ACC112 (cell line): ENCODE measurements around the gene CACNA2D2.

Experiments
- H2AFZ ChIP-seq: fragments of 200-600 bp; sonication (generic); one replicate; pipeline ENCODE4 v1.6.0; 2017; ENCODE audit warnings: antibody characterized with exemption, low read length; ENCODE audit not compliant: unreplicated experiment
- H3K27ac ChIP-seq: fragments of 200-600 bp; sonication (generic); 2 replicates; pipeline ENCODE4 v1.5.1; 2014; ENCODE audit warnings: low read depth, mild to moderate bottlenecking, antibody characterized with exemption, low read length, moderate library complexity
- H3K27me3 ChIP-seq: fragments of 200-600 bp; sonication (generic); 2 replicates; pipeline ENCODE4 v1.6.1; 2014; ENCODE audit warnings: mild to moderate bottlenecking, antibody characterized with exemption, low read length, moderate library complexity, mixed read lengths; ENCODE audit not compliant: insufficient read depth
- H3K36me3 ChIP-seq: fragments of 200-600 bp; sonication (generic); 2 replicates; pipeline ENCODE4 v1.6.1; 2016; ENCODE audit warnings: mild to moderate bottlenecking, antibody characterized with exemption, low read length, moderate library complexity, mixed read lengths; ENCODE audit not compliant: insufficient read depth
- H3K4me1 ChIP-seq: fragments of 200-600 bp; sonication (generic); one replicate; pipeline ENCODE4 v1.6.1; 2016; ENCODE audit warnings: low read length, mixed read lengths; ENCODE audit not compliant: insufficient read depth, unreplicated experiment, control insufficient read depth
- H3K4me3 ChIP-seq: fragments of 200-600 bp; sonication (generic); 2 replicates; pipeline ENCODE4 v1.5.1; 2014; ENCODE audit warnings: mild to moderate bottlenecking, low read depth, low read length
- H3K79me2 ChIP-seq: fragments of 200-600 bp; sonication (generic); one replicate; pipeline ENCODE4 v1.6.0; 2016; ENCODE audit warnings: low read length; ENCODE audit not compliant: control insufficient read depth, unreplicated experiment, insufficient read depth

CACNA2D2 gene

DNA sequence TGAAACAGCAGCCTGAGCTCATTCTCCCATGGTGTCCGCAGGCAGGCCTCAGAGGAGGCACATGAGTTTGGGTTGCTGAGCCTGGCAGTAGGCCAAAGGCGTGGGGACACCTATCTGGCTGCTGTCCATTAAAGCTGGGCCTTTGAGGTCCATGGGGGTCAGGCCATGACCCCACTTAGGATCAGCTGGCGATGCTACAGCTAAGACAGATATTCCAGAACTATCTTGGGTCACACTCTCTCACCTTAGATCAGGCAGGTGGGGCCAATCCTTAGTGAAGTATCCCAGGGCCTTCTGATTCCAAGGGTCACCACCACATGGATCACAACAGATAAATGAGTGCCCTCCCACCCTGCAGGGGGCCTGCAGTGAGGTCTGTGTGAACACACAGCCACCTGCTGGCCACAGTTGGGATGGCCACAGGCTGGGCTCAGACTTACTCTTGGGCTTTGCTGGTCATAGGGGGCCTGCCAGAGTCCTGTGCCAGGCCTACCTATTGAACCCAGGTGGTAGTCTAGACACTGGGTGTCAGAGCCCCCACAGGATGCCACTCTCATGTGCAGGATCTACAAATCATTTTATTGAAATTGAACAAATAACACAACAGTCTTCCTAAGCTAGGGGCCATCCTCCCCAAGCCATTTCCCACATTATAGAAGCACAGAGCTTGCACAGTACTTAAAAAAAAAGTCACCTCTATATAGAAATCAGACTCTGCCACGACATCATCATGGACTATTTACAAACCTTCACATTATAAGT is 178.9 kb downstream of the CACNA2D2 start:
- H3K27ac ChIP-seq = no peak overlapping the region

DNA sequence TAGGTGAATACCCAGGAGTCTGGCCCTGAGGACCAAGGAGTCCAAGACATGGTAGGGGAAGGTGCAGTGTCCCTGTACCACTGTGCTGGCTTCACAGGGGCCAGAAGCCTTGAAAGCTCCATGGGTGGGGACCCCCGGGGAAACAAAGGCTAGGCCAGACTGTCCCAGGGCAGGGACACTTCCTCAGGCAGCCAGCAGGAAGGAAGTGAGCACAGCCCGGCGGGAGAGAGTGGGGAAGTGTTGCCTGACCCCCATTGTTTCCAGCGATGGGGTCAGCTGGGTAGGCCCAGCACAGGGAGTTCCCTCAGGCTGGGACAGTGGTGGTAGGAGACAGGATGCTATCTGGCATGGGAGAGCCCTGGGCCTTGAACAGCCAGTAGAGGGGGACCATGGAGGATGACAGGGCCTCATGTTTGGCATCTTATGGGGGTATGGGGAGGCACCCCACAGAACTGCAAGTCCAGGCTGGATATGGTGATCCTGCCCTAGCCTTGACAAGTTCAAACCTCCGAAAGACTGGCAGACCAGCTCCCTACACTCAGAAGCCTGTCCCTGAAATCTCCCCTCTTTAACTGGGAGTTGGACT is 179.7 kb downstream of the CACNA2D2 start:
- H3K36me3 ChIP-seq = peaks cover 7% of the 10 kb centered on the region; the same call in 1 of the 2 replicates
- peaks cover 32% of the 10 kb centered on the region for H3K79me2 ChIP-seq
- no peak overlapping the region for H2AFZ ChIP-seq
- H3K4me1 ChIP-seq = peaks cover 35% of the 10 kb centered on the region
- H3K27me3 ChIP-seq = no peaks in the 10 kb centered on the region
- no peak overlapping the region for H3K4me3 ChIP-seq
- no peak overlapping the region for H3K27ac ChIP-seq

More for the DNA sequence above, 178.9 kb downstream of the CACNA2D2 start:
- Histone ChIP-seq H3K4me3 (no peak overlapping the region), H3K4me1 (peaks cover 35% of the 10 kb centered on the region), H2AFZ (no peak overlapping the region), H3K27me3 (no peaks in the 10 kb centered on the region), H3K79me2 (peaks cover 23% of the 10 kb centered on the region), H3K36me3 (peaks cover under 1% of the 10 kb centered on the region; the same call in 1 of the 2 replicates)

DNA sequence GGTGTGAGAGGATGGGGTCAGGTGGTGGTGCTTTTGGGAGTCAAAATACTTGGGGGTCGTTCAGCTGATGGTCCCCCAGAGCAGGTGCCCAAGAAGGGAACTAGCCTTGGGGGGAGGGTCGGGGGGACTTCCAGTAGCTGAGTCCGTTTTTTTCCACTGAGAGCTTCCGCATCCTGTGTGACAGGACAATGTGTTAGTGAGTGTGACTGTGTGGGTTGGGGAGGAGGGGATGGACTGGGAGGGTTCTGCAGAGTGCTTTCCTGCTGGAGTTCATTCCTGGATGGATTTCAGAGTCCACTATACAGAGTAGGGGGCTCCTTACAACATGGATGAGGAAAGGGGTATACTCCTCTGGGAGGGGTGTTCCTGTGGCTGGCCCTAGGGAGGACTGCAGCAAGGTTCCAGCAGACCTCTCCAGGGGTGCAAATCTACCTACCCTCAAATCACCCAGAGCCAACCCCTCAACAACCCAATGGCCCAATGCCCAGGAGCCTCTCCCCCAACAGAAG is 180.3 kb downstream of the CACNA2D2 start:
- H2AFZ ChIP-seq = no peak overlapping the region
- peaks cover 35% of the 10 kb centered on the region for H3K4me1 ChIP-seq
- peaks cover 33% of the 10 kb centered on the region for H3K79me2 ChIP-seq
- no peak overlapping the region for H3K27ac ChIP-seq
- peaks cover 7% of the 10 kb centered on the region; the same call in 1 of the 2 replicates for H3K36me3 ChIP-seq
- no peak overlapping the region for H3K4me3 ChIP-seq
- H3K27me3 ChIP-seq = no peaks in the 10 kb centered on the region

DNA sequence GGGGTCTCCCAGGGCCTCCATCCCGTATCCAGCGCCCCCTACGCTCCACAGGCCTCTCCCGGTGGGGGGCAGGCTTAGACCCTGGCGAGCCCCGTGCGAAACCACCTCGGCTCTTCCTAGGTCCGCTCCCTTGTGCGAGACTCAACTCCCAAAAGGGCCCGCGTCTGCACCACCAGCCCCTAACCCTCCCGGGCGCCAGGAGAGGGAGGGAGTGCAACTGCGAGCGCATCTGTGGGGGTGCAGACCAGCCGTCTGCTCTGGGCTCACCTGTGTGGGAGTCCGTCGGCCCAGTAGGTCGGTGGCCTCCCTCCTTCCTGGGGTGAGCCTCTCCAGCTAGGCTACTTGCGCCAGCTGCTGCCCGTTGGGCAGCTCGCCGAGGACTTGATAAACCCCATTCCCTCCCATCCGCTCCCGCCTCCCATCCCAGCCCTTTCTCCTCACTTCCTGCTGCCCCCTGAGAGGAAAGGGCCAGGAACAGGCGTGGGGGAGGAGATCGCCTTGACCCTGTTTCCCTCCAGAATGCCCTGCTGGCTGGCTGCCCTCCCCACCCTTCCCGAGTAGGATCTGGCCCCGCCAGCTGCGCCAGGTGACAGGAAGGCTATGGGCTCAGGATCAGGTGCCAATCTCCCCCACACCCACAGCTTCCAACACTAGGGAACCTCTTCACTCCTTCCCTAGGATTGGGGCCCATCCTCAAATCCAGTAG is 180.9 kb downstream of the CACNA2D2 start, which contains the start of gene HYAL2:
Gene HYAL2, minus strand, starts transcription at position 360 of the 706 bp plus-strand sequence. CDS start 2,256 bp downstream, outside the sequence.
- Histone ChIP-seq H3K79me2 (peaks cover 29% of the 10 kb centered on the region), H3K4me1 (peaks cover 35% of the 10 kb centered on the region), H3K27me3 (no peaks in the 10 kb centered on the region), H3K36me3 (peaks cover 7% of the 10 kb centered on the region; the same call in 1 of the 2 replicates), H3K27ac (peak within 1 kb of the TSS; percentile 88), H3K4me3 (peak within 1 kb of the TSS; percentile 84), H2AFZ (peak within 1 kb of the TSS; percentile 65)

DNA sequence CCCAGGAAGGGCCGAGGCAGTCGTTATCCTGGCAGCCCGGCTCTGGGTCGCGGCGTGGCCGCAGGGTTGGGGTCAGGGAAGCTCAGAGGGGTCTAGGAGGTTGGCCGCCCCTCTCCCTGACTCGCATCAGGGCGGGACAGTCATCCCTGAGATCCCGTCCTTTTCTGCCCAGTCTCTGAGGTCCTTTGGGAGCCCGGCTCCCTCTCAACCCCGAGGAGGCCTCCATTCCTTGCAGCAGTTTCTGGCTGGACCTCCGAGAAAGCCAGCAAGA is 181.4 kb downstream of the CACNA2D2 start:
- H2AFZ ChIP-seq = peak overlapping the region; percentile 65
- peaks cover 24% of the 10 kb centered on the region for H3K79me2 ChIP-seq
- peaks cover 7% of the 10 kb centered on the region; the same call in 1 of the 2 replicates for H3K36me3 ChIP-seq
- peaks cover 35% of the 10 kb centered on the region for H3K4me1 ChIP-seq
- H3K27ac ChIP-seq = no peak overlapping the region
- no peaks in the 10 kb centered on the region for H3K27me3 ChIP-seq
- peak overlapping the region; percentile 84 for H3K4me3 ChIP-seq

DNA sequence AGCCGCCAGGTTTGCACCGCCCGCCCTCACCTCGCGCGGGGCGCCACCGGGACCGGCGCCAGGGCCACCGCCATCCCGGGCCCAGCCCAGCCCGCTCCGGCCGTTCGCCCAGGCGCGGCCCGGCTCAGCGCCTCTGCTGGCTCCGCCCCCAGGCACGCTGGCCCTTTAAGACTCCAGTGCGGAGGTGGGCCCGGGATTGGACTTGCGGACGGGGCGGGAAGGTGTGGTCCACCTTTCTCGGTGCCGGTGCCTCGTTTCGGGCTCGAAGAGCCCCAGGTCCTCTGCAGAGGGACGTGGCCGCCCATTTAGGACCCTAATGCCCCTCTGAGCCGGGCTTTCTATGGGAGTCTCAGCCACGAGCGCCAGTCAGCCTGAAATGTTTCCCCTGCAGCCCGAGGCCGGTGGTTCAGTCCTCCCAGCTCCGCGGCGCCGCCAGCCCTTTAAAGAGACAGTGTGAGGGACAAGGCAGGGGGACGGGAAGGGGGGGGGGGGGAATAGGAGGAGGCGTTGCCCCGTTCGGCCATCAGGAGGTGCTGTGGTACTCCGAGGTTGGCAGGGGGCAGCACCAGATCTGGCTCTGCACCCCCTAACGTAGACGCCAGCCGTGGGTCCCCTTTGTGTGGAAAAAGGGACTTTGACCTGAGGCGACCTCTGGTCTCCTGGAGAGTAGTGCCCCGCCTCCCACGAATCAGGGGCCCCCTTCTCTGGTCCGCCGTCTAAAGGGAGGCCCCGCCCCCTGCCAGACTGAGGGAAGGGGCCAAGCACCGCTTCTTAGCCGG is 181.9 kb downstream of the CACNA2D2 start:
- Histone ChIP-seq H3K36me3 (peaks cover 7% of the 10 kb centered on the region; the same call in 1 of the 2 replicates), H3K4me1 (peaks cover 39% of the 10 kb centered on the region), H3K27me3 (no peaks in the 10 kb centered on the region), H3K79me2 (peaks cover 22% of the 10 kb centered on the region), H2AFZ (peak overlapping the region; percentile 89), H3K4me3 (peak overlapping the region; percentile 84), H3K27ac (peak overlapping the region; percentile 88)

DNA sequence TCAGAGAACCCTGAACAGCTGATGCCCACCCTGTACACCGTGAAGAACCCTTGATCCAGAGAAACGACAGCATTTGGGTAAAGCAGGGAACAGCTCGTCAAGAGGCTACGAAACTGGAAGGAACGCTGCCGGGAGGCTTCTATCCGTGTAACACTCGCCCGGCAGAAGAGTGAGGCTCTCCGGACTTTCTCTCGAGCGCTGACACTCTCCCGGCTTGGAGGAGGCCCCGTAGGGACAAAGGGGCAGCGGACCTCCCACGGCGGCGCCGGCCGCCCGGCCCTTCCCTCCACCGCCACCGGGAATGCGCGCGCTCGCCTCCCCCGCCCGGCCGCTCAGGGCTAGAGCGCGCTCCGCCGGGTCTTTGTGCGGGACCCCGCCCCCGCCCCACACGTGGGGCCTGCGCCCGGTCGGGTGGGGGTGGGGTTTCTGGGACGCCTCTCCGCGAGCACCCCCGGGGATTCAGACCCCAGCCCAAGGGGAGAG is 182.5 kb downstream of the CACNA2D2 start:
- peak overlapping the region; percentile 84 for H3K4me3 ChIP-seq
- H3K27me3 ChIP-seq = no peaks in the 10 kb centered on the region
- peaks cover 42% of the 10 kb centered on the region for H3K4me1 ChIP-seq

DNA sequence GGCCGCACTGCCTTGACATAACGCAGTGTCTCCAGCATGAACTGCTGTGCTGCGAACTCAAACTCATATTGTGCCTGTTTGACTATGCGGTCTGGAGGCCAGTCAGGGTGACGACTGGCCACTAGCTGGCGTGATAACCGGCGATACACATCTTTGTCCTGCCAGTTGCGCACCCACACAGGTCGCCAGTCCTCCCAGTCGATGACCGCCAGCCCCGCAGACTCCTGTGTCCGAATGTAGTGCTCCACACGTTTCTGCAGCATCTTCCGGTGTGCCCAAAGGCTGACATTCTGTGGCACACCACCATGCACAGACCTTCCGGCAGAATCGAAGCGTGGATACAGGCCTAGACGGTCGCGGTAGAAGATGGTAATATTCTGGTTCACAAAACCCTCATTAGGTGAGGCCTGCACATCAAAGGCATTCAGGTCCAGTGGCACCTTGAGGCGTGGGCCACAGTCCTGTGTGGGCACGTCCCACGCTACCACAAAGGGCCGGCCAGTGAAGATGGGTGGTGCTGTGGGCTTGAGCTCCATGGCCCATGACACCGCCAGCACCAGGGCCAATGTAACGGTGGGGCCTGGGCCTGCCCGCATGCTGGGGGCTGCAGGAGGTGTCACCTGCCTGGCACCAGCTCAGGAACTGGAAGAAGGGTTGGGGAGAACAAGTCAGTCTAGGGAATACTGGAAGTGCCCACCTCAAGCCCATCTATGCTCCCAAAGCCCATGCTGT is 183.4 kb downstream of the CACNA2D2 start:
- Histone ChIP-seq H3K27me3 (no peaks in the 10 kb centered on the region), H3K4me3 (peak overlapping the region; percentile 84), H2AFZ (no peak overlapping the region), H3K27ac (no peak overlapping the region), H3K36me3 (peaks cover 9% of the 10 kb centered on the region; the same call in 1 of the 2 replicates), H3K4me1 (peaks cover 42% of the 10 kb centered on the region), H3K79me2 (peaks cover 22% of the 10 kb centered on the region)

More for the DNA sequence above, 182.5 kb downstream of the CACNA2D2 start:
- H3K36me3 ChIP-seq = peaks cover 7% of the 10 kb centered on the region; the same call in 1 of the 2 replicates
- peak overlapping the region; percentile 88 for H3K27ac ChIP-seq
- peak overlapping the region; percentile 89 for H2AFZ ChIP-seq
- peaks cover 22% of the 10 kb centered on the region for H3K79me2 ChIP-seq

DNA sequence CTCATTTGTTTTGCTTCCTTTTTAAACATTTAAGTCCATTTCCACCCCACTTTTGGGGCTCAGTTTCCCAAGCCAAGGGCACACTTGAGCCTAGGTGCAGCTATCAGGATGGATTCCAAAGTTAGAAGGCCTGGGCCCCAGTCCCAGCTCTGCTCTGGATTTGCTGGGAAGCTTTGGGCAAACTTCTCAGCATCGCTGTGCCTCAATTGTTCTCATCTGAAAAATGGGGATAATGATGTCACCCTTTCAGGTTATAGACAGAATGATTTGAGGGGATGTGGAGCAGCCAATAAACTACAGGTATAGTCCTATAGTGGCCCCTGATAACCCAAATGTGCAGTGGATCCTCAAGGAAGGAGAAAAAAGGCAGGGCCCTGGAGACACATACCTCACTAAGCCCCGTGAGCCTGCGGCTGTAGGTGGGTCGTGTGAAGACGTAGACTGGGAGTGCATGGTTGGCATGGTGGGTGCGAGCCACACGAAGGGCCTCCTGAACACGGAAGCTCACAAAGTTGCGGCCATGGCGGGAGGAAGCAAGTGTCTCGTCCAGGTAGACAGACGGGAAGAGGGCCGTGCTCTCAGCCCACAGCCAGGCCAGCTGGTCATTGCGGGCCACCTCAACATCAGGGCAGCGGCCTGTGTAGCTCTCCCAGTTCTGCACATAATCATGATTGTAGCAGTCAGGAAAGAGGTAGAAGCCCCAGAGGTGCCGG is 184.1 kb downstream of the CACNA2D2 start:
- no peak overlapping the region for H2AFZ ChIP-seq
- H3K27me3 ChIP-seq = no peaks in the 10 kb centered on the region
- peaks cover 10% of the 10 kb centered on the region; the same call in 1 of the 2 replicates for H3K36me3 ChIP-seq
- no peak overlapping the region for H3K27ac ChIP-seq
- H3K79me2 ChIP-seq = peaks cover 22% of the 10 kb centered on the region
- peak overlapping the region; percentile 84; the same call in 1 of the 2 replicates for H3K4me3 ChIP-seq
- H3K4me1 ChIP-seq = peaks cover 40% of the 10 kb centered on the region
